Stimulated activated CD4-positive, alpha-beta T cell treated with anti-CD3 and anti-CD28 coated beads, TNF-alpha, amount 100 ng/mL, for 48 hours (primary cell): Measurements from ENCODE around the gene TPSB2.
"Not testable (repeated sequence)": the region's sequence is repeated elsewhere in the genome, so short reads cannot be mapped to it uniquely, and the experiment has no call there.

Experiments
- DNase-seq, 3 donors: peaks; one replicate each; pipeline ENCODE4 v3.0.0-alpha.2; 2020; ENCODE audit warnings: low read depth in 3 of 3

TPSB2 gene

DNA sequence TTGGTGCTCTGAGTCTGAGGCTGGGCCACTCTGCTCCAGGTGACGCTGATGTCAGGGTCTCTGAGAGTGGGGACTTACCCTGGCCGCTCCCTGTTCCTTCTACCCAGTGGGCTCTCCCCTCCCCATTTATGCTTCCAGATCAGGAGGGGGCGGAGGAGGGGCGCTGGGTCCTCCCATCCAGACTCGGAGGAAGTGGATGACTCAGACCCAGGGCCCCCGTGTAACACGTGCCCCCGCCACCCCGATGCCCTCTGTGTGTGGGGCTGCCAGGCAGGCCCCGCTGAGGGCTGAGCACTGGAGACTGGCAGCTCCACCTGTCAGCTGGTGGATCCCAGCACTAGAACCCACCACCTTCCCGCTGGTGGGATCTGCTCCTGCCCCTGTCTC is at the start of gene TPSB2:
TSS of gene TPSB2 (minus strand) at position 101 of the 387 bp plus-strand sequence. CDS start 233 bp downstream, outside the sequence.
- DNase-seq, result not testable (repeated sequence)

DNA sequence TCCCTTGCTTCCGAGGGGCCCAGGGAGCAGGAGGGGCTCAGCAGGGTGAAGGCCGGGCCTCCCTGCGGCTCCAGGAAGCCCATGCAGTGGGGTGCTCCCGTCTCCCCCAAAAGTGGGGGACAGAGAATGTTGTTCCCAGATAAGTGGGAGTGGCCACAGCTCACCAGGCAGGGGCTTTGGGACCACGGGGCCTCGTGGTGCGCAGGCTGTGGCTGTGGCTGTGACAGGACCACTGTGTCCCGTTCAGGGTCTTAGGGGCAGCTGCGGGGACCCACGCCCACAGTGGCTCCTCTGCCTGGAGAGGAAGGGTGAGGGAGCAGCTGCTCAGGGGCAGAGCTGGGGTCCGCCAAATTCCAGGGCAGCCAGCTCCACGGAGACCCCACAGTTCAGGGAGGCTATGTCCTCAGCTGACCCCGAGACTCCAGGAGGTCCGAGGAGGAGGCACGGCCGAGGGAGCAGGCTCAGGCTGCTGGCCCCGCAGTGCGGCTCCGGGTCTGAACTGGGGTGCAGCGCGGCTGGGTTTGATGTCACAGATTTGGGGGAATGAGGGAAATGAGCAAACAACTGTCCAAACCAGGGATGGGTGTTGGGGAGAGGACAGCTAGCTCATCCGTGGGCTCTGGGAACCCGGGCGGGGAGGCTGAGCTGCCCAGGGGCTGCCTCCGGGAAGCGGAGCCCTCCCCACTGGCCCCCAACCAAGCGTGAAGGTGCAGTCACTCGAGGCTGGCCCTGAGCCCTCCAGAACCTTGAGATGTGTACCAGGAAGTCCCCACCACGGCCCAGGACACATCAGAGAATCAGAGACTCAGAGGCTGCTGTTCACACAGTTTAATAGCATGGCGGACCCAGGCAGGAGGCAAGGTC is 49.3 kb upstream of the TPSB2 start:
- no peak for DNase-seq

DNA sequence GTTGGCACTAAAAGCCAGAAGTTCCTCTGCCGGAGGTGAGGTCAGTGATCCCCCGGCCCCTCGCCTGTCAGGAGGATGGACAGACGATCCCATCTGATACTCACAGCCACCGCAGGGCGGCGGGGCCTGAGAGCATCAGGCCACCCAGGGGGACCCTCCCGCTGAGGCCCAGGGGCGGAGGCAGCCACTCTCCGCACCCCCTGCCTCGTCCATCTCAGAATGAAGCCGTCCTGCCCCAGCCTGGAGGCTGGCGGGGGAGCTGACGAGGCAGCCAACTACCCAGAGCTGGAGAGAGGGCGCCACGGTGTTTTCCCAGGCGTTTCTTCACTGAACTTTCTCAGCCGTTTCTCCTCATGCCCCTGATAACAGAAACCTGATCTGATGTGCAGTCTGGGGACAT is 48.5 kb upstream of the TPSB2 start:
- DNase-seq, result no peak

GRCh38 chr16:1277617-1278282 is 47.8 kb upstream of the TPSB2 start:
- DNase-seq, result no peak

DNA sequence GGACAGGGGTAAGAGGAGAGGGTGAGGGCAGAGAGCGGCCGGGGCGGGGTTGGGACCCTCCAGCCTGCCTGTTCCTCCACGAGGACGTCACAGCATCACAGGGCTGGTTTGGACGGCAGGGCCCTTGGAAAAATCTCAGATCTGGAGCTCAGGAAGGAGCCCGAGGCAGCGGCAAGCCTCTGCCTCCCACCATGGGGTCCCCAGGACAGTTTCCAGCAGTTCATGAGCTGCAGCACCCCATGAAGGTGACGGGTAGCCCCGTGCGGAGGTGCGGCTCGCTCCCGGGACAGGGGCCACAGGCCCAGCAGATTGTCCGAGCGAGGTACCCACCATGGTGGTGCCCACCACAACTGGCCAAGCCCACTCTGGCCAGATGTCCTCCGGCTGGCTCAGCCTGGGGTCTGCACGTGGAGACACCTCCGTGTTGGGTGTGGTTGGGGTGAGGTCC is 47.2 kb upstream of the TPSB2 start:
- no peak for DNase-seq

DNA sequence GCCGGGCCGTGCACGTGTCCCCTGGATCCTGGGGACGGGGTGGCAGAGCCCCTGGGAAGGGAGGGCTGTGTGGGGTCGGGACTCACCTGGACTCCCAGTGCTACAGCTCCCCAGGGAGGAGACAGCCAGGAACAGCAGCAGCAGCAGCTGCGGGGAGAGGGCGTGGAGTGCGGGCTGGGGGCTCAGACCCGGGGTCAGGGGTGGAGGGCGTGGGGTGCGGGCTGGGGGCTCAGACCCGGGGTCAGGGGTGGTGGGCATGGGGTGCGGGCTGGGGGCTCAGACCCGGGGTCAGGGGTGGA is 46.5 kb upstream of the TPSB2 start:
- DNase-seq, result no peak

DNA sequence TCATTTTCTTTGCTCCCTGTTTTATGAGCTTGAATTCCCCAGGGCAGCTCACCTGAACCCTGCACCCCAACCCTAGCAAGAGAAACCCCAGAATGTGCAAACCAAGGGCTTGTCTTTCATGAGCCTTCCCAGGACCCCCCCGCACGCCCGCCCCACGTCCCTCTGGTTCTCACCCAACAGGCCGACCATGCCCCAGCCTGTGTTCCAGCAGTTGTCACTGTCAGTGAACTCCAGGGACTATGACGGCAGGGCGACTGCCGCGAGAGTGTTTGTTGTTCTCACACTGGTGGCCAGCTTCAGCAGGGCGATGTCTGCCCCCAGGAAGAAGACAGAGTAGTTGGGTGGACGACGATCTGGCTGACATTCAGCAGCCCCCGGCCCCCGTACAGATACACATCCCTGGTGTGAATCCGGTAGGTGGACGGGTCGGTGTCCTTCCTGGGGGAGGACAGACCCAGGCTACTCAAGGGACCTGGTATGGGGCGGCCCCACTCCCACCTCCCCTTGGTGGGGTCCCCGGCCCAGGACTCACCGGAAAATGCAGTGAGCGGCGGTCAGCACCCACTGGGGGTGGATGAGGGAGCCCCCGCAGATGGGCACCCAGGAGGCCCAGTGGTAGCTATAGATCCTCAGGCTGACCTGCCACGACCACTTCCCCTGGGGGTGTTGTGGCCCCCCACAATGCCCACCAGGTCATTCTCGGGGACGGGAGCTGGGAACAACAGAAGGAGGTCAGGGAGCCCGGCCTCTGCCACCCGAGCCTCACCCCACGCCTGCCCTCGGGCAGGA is 46.0 kb upstream of the TPSB2 start:
- no peak for DNase-seq

DNA sequence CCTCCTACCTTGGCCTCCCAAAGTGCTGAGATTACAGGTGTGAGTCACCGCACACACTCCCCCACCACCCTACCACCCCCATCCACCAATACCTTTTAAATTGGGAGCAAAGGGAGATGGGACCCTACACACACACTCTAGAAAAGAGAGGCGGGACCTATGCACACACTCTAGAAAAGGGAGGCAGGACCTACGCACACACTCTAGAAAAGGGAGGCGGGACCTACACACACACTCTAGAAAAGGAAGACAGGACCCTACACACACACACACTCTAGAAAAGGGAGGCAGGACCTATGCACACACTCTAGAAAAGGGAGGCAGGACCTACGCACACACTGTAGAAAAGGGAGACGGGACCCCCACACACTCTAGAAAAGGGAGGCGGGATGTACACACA is 44.8 kb upstream of the TPSB2 start:
- no peak for DNase-seq

GRCh38 chr16:1273816-1274215 is 43.8 kb upstream of the TPSB2 start:
- DNase-seq, result no peak

GRCh38 chr16:1272453-1273198 is 42.6 kb upstream of the TPSB2 start:
- DNase-seq, result no peak

GRCh38 chr16:1271724-1272413 is 41.9 kb upstream of the TPSB2 start:
- DNase-seq, result not testable (repeated sequence)

- DNase-seq, result no peak
Measured at GRCh38 chr16:1271380-1271723, 41.4 kb upstream of the TPSB2 start.

DNA sequence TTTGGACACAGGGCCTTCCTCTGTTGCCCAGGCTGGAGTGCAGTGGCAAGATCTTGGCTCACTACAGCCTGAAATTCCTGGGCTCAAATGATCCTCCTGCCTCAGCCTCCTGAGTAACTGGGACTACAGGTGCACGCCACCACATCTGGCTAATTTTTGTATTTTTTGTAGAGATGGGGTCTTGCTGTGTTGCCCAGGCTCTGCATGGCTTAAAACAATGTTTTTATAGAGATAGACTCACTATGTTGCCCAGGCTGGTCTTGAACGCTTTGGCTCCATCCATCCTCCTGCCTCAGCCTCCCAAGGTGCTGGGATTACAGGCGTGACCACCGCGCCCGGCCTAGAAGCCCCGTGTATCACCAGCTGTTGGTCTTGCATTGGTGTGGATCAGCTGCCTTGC is 39.4 kb upstream of the TPSB2 start:
- not testable (repeated sequence) for DNase-seq

GRCh38 chr16:1265826-1266225 is 35.8 kb upstream of the TPSB2 start:
- no peak for DNase-seq

DNA sequence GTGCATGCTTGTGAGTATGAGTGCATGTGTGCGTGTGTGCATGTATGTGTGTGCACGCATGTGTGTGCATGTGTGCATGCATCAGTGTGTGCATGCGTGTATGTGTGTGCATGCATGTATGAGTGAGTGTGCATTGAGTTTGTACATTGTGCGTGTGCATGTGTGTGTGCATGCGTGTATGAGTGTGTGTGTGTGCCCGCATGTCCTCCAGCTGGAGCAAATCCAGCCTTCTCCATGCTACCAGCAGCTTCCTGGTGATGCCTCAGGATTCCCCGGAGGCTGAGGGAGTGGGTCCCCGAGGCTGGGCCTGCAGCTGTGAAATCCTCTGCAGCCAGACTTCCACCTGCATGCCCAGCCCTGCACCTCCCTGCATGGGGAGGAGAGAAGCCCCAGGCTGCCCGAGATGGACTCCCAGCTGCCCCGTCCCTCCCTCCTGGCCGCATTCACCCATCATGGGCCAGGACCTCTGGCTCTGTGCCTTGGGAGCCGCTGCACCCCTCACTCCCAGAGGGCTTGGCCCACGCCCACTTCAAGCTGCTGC is 35.2 kb upstream of the TPSB2 start:
- no peak for DNase-seq

DNA sequence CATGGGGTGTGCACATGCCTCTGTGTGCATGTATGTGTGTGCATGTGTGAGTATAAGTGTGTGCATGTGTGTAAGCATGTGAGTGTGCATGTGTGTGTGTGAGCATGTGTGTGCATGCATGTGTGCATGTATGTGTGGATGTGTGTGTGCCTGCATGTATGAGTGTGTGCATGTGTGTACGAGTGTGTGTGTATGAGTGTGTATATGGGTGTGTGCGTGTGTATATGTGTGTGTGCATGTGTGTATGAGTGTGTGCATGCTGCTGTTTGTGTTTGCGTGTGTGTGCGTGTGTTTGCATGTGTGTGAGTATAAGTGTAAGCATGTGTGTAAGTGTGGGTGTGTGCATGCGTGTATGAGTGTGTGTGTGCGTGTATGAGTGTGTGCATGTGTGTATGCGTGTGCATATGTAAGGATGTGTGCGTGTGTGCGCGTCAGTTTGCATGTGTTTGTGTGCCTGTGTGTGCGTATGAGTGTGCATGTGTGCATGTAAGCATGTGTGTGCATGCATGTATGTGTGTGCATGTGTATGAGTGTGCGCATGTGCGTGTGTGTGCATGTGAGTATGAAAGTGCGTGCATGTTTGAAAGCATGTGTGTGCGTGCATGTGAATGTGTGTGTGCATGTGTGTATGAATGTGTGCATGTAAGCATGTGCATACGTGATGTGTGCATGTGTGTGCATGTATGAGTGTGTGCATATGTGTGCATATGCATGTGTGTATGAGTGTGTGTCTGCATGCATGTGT is 34.5 kb upstream of the TPSB2 start:
- no peak for DNase-seq

DNA sequence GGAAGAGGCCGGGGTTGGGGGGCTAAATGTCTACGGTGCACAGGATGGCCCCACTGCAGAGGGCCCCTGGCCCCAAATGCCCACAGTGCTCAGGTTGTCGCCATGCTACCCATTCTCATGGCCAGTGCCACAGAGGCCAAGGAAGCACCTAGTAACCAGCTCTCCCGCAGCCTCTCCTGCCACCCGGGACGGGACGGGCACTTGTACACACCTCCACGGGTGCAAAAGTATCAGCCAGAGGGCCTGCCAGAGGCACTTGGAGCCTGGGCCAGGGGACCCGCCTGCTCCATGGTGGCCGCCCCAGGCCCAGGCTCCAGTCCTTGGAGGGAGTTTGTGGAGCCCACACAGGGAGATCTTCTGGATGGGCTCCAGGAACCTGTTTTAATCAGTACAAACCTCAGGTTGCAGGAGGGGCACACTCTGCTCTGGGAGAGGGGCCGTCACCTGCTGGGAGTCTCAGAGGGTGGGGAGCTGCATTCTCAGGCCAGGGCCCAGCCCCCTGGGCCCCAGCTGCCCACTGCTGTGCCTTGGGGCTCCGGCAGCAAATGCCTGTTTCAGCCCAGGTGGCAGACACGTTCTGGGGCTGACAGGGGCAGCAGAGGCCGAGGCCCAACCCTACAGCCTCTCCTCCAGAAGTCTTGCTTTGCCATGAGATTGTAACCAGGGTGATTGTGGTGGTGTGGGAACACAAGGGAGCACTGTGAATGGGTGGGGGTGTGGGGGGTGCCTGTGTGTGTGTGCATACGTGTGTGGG is 33.8 kb upstream of the TPSB2 start:
- DNase-seq, result no peak

DNA sequence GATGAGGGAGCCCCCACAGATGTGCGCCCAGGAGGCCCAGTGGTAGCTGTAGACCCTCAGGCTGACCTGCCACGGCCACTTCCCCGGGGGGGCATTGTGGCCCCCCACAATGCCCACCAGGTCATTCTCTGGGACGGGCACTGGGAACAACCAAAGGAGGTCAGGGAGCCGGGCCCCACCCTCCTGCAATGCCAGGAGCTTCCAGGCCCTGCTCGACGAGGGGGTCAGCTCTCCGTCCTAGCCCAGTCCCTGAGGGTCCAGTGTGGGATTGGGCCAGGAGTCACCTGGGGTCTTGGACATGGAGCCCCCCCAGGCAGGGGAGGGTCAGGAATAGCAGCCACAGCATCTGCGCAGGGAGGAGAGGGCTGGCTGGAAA is 32.9 kb upstream of the TPSB2 start:
- DNase-seq, result no peak

DNA sequence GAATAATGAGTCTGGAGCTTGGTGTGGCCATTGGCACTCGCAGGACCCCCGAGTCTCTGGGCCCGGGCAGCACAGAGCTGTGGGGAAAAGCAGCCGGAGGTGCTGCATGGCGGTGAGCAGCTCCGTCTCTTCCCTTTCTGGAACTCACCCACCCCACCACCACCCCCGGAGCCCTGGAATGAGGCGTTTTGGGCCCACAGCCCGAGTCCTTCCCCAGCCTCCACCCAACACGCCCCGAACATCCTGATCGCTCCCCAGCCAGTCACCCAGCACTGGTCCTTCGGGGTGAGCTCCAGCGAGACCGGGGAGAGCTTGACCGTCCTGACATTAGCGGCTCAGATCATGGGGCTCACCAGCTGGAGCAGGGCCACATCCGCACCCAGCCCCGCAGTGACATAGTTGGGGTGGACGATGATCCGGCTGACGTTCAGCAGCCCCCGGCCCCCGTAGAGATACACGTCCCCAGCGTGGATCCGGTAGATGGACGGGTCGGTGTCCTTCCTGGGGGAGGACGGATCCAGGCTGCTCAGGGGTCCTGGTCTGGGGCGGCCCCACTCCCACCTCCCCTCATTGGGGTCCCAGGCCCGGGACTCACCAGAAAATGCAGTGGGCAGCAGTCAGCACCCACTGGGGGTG is 32.3 kb upstream of the TPSB2 start:
- no peak for DNase-seq
